Measurements from ENCODE around the gene SELE.
"Not testable (repeated sequence)": the region's sequence is repeated elsewhere in the genome, so short reads cannot be mapped to it uniquely, and the experiment has no call there.

SELE gene

GRCh38 chr1:169723763-169724162 lies 10.1 kb downstream of the SELE start:
- DNase-seq (ENCODE audit: low read depth in 2 of 2): no peak

GRCh38 chr1:169722779-169723178 lies 11.1 kb downstream of the SELE start:
- DNase-seq (ENCODE audit: low read depth in 2 of 2): no peak

- not testable (repeated sequence) for DNase-seq (ENCODE audit: low read depth in 2 of 2)
Observed at GRCh38 chr1:169715100-169715499, 18.8 kb downstream of the SELE start.

GRCh38 chr1:169713090-169713489 lies 20.8 kb downstream of the SELE start:
- DNase-seq (ENCODE audit: low read depth in 2 of 2): not testable (repeated sequence)

GRCh38 chr1:169712309-169712631 lies 21.6 kb downstream of the SELE start:
- no peak for DNase-seq (ENCODE audit: low read depth in 2 of 2)

- peak; percentile 34 to 60 for DNase-seq (ENCODE audit: low read depth in 2 of 2)
Observed at GRCh38 chr1:169711469-169712308, 22.2 kb downstream of the SELE start, which contains the start of gene SELL. SELL (minus strand) TSS chr1:169711620; CDS start chr1:169711498, 122 bp downstream.

GRCh38 chr1:169708647-169709046 lies 25.2 kb downstream of the SELE start:
- no peak for DNase-seq (ENCODE audit: low read depth in 2 of 2)

GRCh38 chr1:169707912-169708604 lies 25.8 kb downstream of the SELE start:
- no peak for DNase-seq (ENCODE audit: low read depth in 2 of 2)

GRCh38 chr1:169704797-169705196 lies 29.1 kb downstream of the SELE start:
- no peak for DNase-seq (ENCODE audit: low read depth in 2 of 2)

GRCh38 chr1:169701261-169702005 lies 32.4 kb downstream of the SELE start:
- DNase-seq (ENCODE audit: low read depth in 2 of 2): no peak

GRCh38 chr1:169699707-169700106 lies 34.2 kb downstream of the SELE start:
- DNase-seq (ENCODE audit: low read depth in 2 of 2): no peak

- DNase-seq (ENCODE audit: low read depth in 2 of 2): no peak
Observed at GRCh38 chr1:169698976-169699375, 34.9 kb downstream of the SELE start.

- DNase-seq (ENCODE audit: low read depth in 2 of 2): no peak
Observed at GRCh38 chr1:169697755-169698154, 36.1 kb downstream of the SELE start.

- no peak for DNase-seq (ENCODE audit: low read depth in 2 of 2)
Observed at GRCh38 chr1:169696273-169697100, 37.4 kb downstream of the SELE start.

GRCh38 chr1:169694304-169695075 lies 39.4 kb downstream of the SELE start:
- no peak for DNase-seq (ENCODE audit: low read depth in 2 of 2)

- DNase-seq (ENCODE audit: low read depth in 2 of 2): no peak
Observed at GRCh38 chr1:169692756-169693460, 41.0 kb downstream of the SELE start.

- DNase-seq (ENCODE audit: low read depth in 2 of 2): no peak
Observed at GRCh38 chr1:169690489-169690888, 43.4 kb downstream of the SELE start.

GRCh38 chr1:169689395-169689794 lies 44.5 kb downstream of the SELE start:
- DNase-seq (ENCODE audit: low read depth in 2 of 2): no peak

- DNase-seq (ENCODE audit: low read depth in 2 of 2): not testable (repeated sequence)
Observed at GRCh38 chr1:169688377-169688776, 45.5 kb downstream of the SELE start.

- no peak for DNase-seq (ENCODE audit: low read depth in 2 of 2)
Observed at GRCh38 chr1:169683661-169684060, 50.2 kb downstream of the SELE start.

All from stimulated activated CD8-positive, alpha-beta memory T cell treated with anti-CD3 and anti-CD28 coated beads, Interleukin-7, amount 100 ng/mL, for 1 hour (primary cell).